Measurements from ENCODE around the gene UEVLD.

The UEVLD gene

DNA sequence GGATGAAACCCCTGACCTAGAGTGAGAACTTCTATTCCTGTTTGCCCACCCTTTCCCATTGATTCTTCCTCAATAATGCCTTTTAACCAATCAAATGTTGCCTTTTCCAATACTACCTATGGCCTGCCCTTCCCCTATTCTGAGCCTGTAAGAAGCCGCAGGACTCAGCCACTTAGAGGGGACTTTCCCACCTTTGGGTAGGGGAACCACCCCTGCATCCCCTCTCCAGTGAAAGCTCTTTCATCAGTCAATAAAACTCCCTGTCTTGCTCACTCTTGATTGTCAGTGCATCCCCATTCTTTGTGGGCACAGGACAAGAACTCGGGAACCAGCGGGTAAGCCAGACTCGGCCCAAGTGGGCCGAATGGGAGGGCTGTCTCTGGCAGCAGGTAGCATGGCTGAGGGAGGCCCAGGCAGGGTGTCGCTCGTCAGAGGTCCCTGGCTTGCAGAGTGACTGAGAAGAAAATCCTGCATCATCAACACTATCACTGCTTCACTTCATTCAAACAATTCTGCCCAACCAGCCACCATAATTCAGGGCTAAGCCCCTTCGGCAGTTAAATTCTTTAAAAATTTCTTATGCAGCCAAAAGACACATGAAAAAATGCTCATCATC, 102.5 kb downstream of the UEVLD start:
- H3K9me3 ChIP-seq (replicated peaks in 1 of 11) = peaks cover 0 to 7% (median 0%) of the 10 kb centered on the region in 11 experiments; a peak in 6 of 22 replicates
- H3K4me1 ChIP-seq = peaks cover 0 to 11% (median 8%) of the 10 kb centered on the region in 10 experiments; a peak in 13 of 20 replicates
- no peak overlapping the region for H3K27ac ChIP-seq
- no peak for TF ChIP-seq Cebpa-rat (IDR thresholded peaks at IDR 0.05)
- H3K27me3 ChIP-seq = no peaks in the 10 kb centered on the region
- no peak overlapping the region for H3K9ac ChIP-seq
- H3K4me3 ChIP-seq = no peak overlapping the region
- H3K4me2 ChIP-seq = no peak overlapping the region
- H4K20me1 ChIP-seq = peaks cover 0 to 8% (median 0%) of the 10 kb centered on the region in 11 experiments; a peak in 3 of 22 replicates
- H3K36me3 ChIP-seq = peaks cover 74 to 95% (median 89%) of the 10 kb centered on the region in 11 experiments
